ENCODE results near the gene IPO7. TPM values are rescaled to one million over a fixed set of nuclear protein-coding genes. Genes with fewer than 3 reads are reported as not detected.

IPO7 gene
- total RNA-seq, 1 experiment from 2014 or later, result 273 TPM

DNA sequence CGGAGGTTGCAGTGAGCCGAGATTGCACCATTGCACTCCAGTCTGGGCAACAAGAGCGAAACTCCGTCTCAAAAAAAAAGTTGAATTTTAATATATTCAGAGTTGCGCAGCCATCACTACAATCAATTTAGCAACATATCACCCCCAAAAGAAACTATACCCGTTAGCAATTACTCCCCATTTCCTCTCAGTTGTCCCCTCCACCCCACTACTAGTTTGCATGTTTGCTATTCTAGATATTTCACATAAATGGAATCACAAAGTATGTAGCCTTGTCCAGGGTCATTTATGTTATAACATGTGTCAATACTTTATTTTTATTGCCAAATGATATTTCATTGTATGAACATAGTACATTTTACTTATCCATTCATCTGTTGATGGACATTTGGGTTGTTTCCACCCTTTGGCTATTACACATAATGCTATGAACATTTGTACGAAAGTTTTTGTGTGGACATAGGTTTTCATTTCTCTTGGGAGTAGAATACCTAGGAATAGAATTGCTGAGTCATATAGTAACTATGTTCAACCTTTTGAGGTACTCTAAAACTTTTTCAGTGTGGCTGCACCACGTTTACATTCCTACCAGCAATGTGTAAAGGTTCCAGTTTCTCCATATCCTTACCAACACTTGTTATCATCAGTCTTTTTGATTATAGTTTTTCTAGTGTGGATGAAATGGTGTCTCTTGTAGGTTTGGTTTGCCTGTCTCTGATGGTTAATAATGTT is 78.5 kb downstream of the IPO7 start:
- no TSS peak for BruUV-seq (replicated peaks)
- DNase-seq (ENCODE audit: low read depth, low spot score) (no peak), ATAC-seq (no peak)
- CTCF ChIA-PET, result no interaction called here
- Histone ChIP-seq H3K9me3 (ENCODE audit: control insufficient read depth, insufficient read depth, low read depth, low read length) (no peaks in the 10 kb centered on the region), H3K36me3 (ENCODE audit: control insufficient read depth, insufficient read depth, low read length) (no peaks in the 10 kb centered on the region; the same call in 1 of the 2 replicates), H3K27ac (ENCODE audit: low read length) (peak overlapping the region; percentile 66), H3K27me3 (ENCODE audit: control insufficient read depth, insufficient read depth, low read length) (no peaks in the 10 kb centered on the region), H3K4me1 (ENCODE audit: control insufficient read depth, insufficient read depth, low read length) (peaks cover 23% of the 10 kb centered on the region), H3K4me3 (ENCODE audit: low read depth in 2 of 2, low read length in 2 of 2) (no peak overlapping the region)
- intact Hi-C loops (cut with micrococcal nuclease; ENCODE audit: unreplicated experiment), result loop anchor here (5.0 kb wide), 1 partner anchor 104 kb away; no protein-coding TSS in a partner anchor
- no peak; the same call in 1 of the 2 replicates for TF ChIP-seq POLR2AphosphoS5 (IDR thresholded peaks at IDR 0.05; ENCODE audit: low read depth, low read length)
- TF ChIP-seq, protein P1, sequence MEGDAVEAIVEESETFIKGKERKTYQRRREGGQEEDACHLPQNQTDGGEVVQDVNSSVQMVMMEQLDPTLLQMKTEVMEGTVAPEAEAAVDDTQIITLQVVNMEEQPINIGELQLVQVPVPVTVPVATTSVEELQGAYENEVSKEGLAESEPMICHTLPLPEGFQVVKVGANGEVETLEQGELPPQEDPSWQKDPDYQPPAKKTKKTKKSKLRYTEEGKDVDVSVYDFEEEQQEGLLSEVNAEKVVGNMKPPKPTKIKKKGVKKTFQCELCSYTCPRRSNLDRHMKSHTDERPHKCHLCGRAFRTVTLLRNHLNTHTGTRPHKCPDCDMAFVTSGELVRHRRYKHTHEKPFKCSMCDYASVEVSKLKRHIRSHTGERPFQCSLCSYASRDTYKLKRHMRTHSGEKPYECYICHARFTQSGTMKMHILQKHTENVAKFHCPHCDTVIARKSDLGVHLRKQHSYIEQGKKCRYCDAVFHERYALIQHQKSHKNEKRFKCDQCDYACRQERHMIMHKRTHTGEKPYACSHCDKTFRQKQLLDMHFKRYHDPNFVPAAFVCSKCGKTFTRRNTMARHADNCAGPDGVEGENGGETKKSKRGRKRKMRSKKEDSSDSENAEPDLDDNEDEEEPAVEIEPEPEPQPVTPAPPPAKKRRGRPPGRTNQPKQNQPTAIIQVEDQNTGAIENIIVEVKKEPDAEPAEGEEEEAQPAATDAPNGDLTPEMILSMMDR (IDR thresholded peaks at IDR 0.05), result no peak
- in situ Hi-C loops (cut with HindIII; ENCODE audit: low pct_unique_long_range_greater_than_20kb, low sequenced_read_pairs), result no loop called here
- POLR2A ChIA-PET, result interaction anchor here (0.6 kb wide), 1 partner anchor 17 kb away, joined by 4 read pairs; no protein-coding TSS in a partner anchor

DNA sequence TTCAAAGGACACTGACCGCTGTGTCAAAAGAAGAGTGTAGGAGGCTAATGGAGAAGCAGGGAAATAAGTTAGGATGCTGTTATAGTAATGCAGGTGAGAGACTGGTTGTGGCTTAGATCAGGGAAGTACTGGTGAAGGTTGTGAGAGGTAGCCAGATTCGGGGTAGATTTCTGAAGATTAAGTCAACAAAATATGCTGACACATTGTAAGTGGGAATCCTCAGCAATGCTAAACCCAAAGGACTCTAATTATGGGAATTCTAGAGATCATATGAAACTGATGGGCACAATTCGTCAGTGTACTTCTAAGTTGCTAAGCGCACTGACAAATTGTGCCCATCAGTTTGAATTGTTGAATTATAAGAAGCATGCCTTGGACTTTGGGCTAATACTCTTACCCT is 86.3 kb downstream of the IPO7 start:
- TF ChIP-seq, protein P1 (IDR thresholded peaks at IDR 0.05), result no peak
- TF ChIP-seq TCF7L2 (IDR thresholded peaks at IDR 0.05; ENCODE audit: low read depth, low read length) (no peak), REST (IDR thresholded peaks at IDR 0.05; ENCODE audit: insufficient read depth in 1 of 2, low read depth in 2 of 2, low read length in 1 of 2) (no peak), SIN3A (IDR thresholded peaks at IDR 0.05; ENCODE audit: borderline replicate concordance, insufficient read depth, low read depth, low read length) (no peak), POLR2AphosphoS5 (IDR thresholded peaks at IDR 0.05; ENCODE audit: low read depth, low read length) (no peak)
- Histone ChIP-seq H3K4me1 (ENCODE audit: control insufficient read depth, insufficient read depth, low read length) (no peaks in the 10 kb centered on the region), H3K4me3 (ENCODE audit: low read depth in 2 of 2, low read length in 2 of 2) (no peak overlapping the region), H3K27me3 (ENCODE audit: control insufficient read depth, insufficient read depth, low read length) (no peaks in the 10 kb centered on the region), H3K27ac (ENCODE audit: low read length) (no peak overlapping the region), H3K36me3 (ENCODE audit: control insufficient read depth, insufficient read depth, low read length) (no peaks in the 10 kb centered on the region), H3K9me3 (ENCODE audit: control insufficient read depth, insufficient read depth, low read depth, low read length) (no peaks in the 10 kb centered on the region)
- ChIA-PET POLR2A (no interaction called here), CTCF (no interaction called here)
- intact Hi-C loops (cut with micrococcal nuclease; ENCODE audit: unreplicated experiment) (no loop called here), in situ Hi-C loops (cut with HindIII; ENCODE audit: low pct_unique_long_range_greater_than_20kb, low sequenced_read_pairs) (no loop called here)
- no peak for ATAC-seq
- no peak for DNase-seq (ENCODE audit: low read depth, low spot score)
- BruUV-seq (replicated peaks), result no TSS peak
